ENCODE results near the gene UBXN6.
A peak's percentile ranks its signal among the peaks of the same experiment; 100 is the strongest.

UBXN6 gene

DNA sequence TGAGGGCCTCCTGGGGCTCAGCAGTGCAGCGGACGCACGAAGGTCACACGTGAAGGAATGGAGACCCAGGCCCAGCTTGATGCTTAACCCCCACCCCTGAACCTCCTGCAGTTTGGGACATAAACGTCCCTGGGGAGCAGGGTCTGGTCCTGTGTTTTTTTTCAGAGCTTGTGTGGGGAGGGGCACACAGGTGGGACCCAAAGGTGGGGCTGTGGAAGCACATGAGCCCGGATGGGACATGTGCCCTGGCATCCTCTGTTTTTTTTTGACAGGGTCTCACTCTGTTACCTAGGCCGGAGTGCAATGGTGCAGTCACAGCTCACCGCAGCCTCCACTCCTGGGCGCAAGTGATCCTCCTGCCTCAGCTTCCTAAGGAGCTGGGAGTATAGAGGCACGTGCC, 20.5 kb downstream of the UBXN6 start:
- DNase-seq, result no peak

DNA sequence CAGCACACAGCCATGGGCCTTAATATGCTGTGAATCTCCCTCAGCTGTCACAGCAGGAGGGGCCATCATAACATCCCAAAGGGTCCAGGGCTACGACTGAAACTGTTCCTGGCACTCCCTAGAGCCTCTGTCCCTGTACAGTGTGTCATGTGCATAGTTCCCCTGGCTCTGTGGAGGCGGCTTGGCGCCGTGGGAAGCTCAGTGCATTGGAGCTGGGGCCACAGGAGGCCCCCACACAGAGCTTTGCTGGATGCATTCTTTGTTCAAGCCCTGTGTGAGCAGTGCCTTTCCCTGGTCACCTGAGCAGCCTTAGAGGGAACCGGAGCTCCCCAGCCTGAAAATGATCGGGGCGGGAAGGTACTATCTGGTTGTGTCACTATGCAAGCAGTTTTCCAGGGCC, 21.4 kb downstream of the UBXN6 start:
- DNase-seq, result no peak

DNA sequence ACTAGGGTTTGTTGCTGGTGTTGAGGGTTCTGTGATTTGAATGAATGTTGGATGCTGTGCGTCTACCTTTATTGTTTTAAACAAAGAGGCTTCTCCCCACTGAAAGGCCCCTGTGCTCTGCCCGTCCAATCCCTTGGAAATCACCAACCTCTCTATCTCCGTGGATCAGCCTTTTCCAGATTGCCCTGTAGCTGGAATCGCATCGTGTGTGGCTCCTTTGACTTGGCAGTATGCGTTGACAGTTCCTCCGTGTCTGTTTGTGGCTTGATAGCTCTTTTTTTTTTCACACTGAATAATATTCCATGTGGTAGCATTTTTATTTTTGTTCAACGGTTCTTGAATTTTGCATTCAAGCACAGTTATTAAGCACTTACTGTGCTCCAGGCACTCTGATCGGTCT, 23.2 kb downstream of the UBXN6 start:
- DNase-seq, result no peak

DNA sequence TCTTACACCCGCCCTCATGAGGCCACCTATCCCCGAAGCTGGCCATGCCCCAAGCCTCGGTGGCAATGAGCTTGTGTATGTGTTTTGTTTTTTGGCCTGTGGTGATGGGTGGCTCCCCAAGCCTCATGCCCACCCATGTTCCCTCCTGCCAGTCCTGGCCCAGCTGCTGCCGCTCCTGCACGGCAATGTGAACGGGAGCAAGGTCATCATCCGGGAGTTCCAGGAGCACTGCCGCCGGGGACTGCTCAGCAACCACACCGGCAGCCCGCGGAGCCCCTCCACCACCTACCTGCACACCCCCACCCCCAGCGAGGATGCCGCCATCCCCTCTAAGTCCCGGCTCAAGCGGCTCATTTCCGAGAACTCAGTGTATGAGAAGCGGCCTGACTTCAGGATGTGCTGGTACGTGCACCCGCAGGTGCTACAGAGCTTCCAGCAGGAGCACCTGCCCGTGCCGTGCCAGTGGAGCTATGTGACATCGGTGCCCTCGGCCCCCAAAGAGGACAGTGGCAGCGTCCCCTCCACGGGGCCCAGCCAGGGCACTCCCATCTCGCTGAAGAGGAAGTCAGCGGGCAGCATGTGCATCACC, 24.6 kb downstream of the UBXN6 start:
- no peak for DNase-seq

DNA sequence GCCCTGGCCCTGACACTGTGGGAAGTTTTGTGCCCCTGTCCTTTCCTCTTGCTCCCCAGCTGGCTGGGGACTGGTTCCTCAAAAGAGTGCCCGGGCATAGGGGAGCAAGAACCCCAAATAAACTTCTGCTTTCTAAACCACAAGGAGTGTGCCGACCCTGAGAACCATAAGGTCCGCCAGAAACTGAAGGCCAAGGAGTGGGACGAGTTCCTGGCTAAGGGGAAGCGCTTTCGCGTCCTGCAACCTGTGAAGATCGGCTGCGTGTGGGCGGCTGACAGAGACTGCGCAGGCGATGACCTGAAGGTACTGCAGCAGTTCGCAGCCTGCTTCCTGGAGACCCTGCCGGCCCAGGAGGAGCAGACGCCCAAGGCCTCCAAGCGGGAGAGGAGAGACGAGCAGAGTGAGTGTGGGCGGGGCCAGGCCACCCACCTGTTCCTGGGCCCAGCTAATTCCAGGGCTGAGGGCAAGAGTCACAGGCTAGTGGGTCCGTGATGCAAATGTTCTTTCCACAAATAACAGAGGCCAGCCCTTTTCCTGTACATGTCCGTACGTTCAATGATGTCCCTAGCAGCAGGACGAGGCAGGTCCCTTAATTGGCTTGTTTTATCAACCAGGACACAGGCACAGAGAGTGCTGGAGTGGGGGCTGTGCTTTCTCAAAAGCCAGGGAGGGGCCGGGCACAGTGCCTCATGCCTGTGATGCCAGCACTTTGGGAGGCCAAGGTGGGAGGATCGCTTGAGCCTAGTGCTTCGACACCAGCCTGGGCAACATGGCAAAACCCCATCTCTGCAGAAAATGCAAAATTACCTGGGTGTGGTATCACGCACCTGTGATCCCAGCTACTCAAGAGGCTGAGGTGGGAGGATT, 25.6 kb downstream of the UBXN6 start:
- no peak for DNase-seq

DNA sequence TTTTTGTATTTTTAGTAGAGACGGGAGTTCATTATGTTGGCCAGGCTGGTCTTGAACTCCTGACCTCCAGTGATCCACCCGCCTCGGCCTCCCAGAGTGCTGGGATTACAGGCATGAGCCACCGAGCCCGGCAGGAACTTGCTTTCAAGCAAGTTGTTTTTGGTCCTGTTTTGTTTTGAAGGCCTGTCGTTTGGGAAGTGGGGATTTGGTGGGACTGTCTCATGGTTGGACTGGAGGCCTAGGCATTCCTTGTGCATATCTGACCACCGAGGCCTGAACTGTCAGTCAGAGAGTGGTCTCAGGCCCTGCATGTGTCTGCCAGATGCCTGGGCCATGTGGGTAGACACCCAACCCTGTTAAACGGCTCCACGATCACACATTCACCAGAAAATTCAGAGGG, 26.3 kb downstream of the UBXN6 start:
- no peak for DNase-seq

DNA sequence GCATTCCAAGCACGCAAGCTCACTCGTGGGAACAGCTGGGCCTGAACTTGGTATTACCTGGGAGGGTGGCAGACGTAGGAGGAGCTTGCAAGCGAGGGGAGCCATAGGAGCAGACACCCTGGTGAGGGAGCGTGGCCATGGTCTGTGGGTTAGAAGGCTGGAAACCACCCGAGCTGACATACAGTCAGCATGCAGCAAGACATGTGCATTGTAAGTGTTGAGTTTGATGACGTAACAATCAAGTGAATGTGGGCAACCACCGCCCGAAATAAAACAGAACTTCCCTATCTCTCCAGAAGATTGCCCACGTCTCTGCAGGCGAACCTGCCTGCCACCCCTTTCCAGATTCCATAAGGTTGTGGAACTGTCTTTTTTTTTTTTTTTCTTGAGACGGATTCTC, 26.8 kb downstream of the UBXN6 start:
- no peak for DNase-seq

DNA sequence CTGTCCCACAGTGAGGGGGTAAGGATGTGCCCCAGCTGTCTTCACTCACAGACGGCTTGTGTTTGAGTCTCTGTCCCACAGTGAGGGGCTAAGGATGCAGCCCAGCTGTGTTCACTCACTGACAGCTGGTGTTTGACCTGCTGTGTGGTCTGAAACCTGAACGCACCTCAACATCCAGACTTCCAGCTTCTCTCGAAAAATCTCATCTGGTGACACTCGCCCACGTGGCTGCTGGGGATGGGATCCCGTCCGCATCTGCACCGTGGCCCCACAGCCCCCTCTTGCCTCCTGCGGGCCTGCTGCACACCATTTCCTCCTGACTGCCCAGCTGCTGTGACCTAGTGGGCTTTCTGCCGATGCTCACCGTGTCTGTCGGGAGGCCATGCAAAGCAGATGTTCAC, 27.8 kb downstream of the UBXN6 start:
- no peak for DNase-seq

DNA sequence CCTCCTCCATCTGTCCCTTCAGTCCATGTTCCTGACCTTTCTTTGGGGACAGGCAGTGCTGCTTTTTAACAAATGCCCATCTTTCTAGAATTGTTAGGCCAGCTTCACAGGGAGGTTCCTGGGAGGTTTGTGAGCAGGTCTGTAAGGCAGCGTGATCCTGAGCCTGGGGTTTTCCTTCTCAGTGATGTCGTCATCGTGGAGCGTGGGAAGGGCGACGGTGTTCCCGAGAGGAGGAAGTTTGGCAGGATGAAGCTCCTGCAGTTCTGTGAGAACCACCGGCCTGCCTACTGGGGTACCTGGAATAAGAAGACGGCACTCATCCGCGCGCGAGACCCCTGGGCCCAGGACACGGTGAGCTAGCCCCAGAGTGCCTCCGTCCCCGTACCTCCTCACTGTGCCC, 28.3 kb downstream of the UBXN6 start:
- DNase-seq, result no peak

DNA sequence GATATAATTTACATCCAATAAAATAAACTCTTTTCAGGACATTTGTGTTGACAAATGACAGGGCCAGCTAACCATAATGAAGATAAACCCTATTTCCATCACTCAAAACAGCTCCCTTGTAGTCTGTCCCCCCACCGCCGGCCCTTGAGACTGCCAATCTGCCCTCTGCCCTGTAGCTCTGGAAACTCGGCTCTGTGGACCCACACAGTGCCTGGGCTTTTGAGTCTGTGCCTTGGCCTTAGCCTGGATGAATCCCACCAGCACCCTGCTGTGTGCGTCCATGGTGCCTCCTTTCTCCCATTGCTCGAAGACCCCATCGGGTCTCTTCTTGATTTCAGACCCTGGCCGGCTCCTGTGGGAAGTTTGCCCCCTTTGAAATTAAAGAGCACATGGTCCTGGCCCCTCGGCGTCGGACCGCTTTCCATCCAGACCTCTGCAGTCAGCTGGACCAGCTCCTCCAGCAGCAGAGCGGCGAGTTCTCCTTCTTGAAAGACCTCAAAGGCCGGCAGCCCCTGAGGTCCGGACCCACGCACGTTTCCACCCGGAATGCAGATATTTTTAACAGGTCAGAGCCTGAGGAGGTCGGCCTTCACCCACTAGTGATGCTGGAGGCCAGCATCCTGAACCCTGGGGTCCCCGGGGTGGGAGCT, 29.1 kb downstream of the UBXN6 start:
- no peak for DNase-seq

DNA sequence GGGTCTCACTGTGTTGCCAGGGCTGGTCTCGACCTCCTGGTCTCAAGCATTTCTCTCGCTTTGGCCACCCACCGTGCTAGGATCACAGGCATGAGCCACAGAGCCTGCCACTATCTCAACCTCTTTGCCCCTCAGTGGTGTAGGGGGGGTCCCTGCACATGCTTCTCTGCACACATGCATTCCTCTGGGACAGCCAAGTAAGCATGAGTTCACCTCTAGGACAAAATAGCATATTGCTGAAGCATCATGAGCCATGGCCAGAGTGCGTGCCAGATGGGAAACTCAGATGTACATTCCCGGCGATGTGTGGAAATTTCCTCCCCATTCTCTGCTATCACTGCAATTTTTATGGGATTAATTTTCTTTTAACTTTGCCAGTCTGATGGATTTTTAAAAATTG, 32.1 kb downstream of the UBXN6 start:
- DNase-seq, result peak; percentile 79

DNA sequence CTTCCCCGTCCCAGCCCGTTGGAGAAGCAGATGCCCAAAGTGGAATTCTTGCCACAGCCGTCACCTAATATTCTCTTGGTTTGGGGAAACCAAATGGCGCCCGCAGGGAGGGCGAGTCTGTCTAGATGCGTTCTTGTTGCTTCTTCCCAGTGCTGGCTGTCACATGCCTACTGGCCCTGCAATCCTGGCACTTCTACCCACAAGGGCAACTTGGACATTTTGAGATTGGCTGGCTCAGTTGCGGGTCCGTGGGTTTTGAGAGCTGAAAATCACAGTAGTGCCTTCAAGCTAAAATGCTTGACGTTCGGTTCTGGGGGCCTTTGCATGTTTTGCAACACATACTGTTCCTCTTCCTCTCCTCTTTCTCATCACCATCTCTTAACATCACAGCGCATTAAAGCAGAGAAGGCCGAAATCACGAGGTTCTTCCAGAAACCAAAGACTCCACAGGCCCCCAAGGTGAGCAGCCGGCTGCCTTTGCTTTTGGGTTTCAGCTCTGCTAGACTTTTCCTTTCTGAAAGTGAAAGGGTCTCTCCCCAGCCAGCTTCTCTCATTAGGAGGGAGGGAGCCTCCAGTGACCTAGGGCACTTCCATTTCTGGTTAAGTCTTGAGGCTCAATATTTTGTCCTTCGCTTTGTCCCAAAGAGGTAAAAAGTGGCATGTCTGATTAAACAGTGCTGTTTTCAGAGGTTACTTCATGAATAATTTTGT, 34.0 kb downstream of the UBXN6 start:
- no peak for DNase-seq

DNA sequence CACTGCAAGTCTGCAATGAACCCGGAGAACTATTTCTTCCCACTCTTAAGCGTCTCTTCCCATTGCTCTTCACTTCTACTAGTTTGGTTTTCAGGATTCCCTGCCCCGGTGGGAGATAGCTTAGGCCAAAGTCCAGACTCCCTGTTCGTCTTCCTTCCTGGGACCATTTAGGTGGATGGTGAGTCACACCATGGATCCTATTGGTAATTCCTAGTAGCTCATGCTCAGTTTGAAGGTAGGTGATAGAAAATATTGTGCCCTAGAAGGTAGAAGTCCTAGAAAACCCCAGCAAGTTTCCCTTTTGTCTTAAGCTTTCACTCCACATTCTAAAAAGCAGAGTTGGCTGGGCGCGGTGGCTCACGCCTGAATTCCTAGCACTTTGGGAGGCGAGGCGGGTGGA, 41.3 kb downstream of the UBXN6 start:
- DNase-seq, result no peak

DNA sequence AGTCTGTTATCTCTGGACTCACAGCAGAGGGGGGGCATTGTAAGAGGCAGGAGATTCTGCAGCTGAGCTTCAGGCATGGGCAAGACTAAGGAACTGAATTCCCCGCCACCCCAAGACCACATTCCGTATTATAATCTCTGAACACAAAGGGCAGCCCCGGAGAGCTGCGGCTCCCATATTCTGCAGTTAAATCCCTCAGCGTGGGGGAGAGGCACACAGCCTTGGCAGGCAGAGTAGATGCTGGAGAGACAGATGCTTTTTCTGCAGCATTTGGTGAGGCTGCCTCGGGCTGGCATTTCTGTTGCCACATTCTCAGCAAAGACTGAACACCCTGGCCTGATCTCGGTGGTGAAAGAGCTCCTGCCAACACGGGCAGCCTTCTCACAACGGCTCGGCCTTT, 42.2 kb downstream of the UBXN6 start:
- no peak for DNase-seq

DNA sequence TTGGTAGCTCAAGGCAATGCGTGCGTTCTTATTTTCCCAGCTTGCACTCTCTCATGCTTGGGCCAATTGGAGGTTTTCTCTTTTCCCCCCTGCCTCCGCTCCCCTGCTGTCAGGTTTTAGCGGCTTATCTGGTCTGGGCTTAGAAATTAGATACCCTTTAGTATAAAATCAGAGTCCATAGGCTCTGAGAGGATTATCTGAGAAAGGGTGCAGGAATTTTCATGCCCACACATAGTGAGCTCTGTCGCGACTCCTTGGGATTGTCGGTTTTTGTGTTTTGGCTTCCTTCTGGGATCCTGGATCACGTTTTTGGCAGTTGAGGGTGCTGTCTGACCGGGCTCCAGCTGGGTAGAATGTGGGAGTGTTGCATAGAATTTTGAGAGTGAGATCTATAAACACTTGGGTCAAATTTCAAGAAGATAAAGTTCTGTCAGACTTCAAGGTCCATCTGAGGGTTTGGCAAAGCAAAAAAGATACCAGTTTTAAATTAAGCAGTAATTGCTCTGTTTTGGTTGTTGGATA, 42.7 kb downstream of the UBXN6 start:
- no peak for DNase-seq

DNA sequence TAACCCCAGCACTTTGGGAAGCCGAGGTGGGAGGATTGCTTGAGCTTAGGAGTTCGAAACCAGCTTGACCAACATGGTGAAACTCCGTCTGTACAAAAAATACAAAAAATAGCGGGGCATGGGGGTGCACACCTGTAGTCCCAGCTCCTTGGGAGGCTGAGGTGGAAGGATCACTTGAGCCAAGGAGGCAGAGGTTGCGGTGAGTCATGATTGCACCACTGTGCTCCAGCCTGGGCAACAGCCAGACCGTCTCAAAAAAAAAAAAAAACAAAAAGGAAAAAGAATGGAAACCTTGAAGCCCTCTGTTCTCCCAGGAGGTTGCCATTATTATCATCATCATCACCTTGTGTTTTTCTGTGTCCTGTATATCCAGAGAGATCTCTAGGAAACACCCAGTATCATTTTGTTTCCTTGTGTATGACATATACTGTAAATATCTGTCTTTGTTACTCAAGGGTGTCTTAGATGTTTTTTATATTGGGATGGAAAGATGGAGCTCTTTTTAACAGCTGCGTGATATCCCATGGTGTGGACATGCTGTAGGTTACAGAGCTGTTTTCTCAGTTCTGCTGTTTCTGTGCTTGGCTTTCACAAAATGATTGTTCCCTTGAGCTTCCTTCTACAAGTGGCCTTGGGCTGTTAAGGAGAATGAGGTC, 43.3 kb downstream of the UBXN6 start:
- no peak for DNase-seq

DNA sequence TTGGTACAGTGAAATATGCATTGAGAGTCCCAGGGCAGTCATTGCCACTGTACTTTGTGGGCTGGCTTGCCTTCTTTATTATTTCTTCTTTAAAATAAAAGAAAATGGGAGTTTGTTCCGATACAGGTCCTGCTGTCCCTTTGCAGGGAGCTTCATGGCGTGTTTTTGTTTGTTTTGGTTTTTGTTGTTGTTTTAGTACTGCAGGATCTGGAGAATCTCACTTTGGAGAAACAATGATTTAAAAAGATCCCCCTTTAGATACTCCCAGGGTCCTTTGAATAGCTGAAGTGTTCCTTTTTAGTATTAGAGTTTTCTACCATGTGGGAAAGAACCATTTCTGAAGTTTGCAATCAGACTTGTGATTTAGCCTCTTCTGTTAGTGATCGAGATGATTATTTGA, 44.0 kb downstream of the UBXN6 start:
- no peak for DNase-seq

DNA sequence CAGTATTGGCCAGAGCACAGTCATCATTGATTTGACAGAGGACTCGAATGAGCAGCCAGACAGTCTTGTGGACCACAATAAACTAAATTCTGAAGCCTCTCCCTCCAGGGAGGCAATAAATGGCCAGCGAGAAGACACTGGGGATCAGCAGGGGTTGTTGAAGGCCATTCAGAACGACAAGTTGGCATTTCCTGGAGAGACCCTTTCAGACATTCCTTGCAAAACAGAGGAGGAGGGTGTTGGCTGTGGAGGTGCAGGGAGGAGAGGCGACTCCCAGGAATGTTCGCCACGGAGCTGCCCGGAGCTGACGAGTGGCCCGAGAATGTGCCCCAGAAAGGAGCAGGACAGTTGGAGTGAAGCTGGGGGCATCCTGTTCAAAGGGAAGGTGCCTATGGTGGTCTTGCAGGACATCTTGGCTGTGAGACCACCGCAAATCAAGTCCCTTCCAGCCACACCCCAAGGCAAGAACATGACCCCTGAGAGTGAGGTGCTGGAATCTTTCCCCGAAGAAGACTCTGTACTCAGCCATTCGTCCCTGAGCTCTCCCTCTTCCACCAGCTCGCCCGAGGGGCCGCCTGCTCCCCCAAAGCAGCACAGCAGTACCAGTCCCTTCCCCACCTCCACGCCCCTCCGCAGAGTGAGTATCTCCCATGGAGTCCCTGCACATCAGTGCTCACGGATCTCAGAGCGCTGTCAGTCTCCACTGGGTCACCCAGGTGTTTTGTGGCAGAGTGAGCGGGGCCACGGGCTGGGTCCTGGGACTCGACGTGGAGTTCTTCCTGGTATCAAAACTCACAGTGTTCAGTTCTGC, 48.3 kb downstream of the UBXN6 start:
- DNase-seq, result no peak

DNA sequence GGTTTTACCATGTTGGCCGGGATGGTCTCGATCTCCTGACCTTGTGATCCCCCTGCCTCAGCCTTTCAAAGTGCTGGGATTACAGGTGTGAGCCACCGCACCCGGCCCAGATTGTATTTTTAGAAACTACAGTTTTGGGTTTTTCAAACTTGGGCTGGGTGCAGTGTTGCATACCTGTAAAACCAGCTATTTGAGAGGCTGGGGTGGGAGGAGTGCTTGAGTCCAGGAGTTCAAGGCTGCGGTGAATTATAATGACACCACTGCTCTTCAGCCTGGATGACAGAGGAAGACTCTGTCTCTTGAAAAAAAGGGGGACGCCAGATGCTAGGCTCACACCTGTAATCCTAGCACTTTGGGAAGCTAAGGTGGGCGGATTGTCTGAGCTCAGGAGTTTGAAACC, 51.0 kb downstream of the UBXN6 start:
- no peak for DNase-seq

DNA sequence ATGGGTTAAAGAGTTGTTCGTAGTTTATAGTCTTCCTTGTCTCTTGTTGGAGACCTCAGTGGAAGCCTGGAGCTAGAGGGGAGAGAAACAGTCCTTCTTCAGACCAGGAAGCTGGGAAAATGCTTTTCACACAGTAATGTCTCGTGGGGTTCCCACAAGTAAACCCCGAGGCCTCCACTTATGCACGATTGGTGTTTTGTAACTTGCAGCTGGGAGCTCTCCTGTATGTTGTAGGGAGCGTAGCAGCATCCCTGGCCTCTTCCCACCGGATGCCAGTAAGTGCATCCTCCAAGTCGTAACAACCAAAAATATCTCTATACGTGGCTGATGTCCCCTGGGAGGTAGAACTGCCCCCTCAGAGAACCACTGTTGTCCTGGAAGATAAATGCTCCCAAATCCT, 51.6 kb downstream of the UBXN6 start:
- DNase-seq, result no peak

DNA sequence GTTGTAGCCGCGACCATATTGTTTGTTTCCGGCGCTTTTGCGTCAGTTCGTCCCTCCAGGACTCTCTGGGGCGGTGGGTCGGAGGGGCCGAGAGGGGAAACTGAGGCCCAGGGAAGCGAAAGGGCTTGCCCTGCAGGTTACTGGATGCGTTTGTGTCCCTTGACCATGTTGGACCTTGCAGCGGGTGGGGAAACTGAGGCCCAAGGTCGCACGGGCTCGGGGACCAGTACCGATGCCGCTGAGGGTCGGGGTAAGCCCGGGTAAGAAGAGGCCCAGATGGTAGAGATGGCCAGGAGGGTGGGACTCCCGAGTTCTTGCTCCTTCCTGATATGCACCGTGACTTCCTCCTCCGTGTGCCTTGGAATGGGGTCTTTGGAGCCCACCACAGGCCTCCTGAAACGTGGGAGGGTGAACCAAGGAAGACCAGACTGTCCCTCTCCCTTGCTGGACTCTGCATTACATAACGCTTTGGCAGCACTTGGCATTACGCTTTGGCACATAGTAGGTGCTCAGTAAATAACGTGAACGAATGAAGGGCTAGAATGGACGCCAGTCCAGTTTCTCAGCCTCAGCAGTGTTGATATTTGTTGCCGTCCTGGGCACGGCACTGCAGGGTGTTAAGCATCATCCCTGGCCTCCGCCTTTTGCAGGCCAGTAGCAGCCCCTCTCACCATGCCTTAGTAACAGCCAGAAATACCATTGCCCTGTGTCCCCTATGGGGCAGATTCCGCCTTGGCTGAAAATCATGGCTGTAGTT, 54.4 kb downstream of the UBXN6 start:
- no peak for DNase-seq
